ENCODE results near the gene C8A. TPM values are rescaled to one million over a fixed set of nuclear protein-coding genes. Genes with fewer than 3 reads are reported as not detected.

C8A gene
- total RNA-seq, 1 donor from 2014 or later, result not detected

GRCh38 chr1:56931211-56931610 lies 76.6 kb downstream of the C8A start:
- H3K27ac Mint-ChIP-seq (ENCODE audit: unreplicated experiment), result no peak overlapping the region
- H3K36me3 Mint-ChIP-seq (ENCODE audit: unreplicated experiment), result no peaks in the 10 kb centered on the region
- no peak for DNase-seq (ENCODE audit: extremely low spot score, unreplicated experiment)
- H3K4me1 Mint-ChIP-seq (ENCODE audit: unreplicated experiment), result no peaks in the 10 kb centered on the region
- H3K4me3 Mint-ChIP-seq (ENCODE audit: unreplicated experiment), result no peak overlapping the region
- H3K9me3 Mint-ChIP-seq (ENCODE audit: unreplicated experiment), result no peaks in the 10 kb centered on the region
- TF ChIP-seq CTCF (IDR thresholded peaks at IDR 0.05), result no peak
- H3K27me3 Mint-ChIP-seq (ENCODE audit: unreplicated experiment), result peaks cover 12% of the 10 kb centered on the region

GRCh38 chr1:56931686-56932085 lies 77.1 kb downstream of the C8A start:
- no peak for TF ChIP-seq CTCF (IDR thresholded peaks at IDR 0.05)
- Mint-ChIP-seq H3K36me3 (ENCODE audit: unreplicated experiment) (no peaks in the 10 kb centered on the region), H3K4me3 (ENCODE audit: unreplicated experiment) (no peak overlapping the region), H3K27me3 (ENCODE audit: unreplicated experiment) (peaks cover 8% of the 10 kb centered on the region), H3K9me3 (ENCODE audit: unreplicated experiment) (no peaks in the 10 kb centered on the region), H3K4me1 (ENCODE audit: unreplicated experiment) (no peaks in the 10 kb centered on the region), H3K27ac (ENCODE audit: unreplicated experiment) (no peak overlapping the region)
- no peak for DNase-seq (ENCODE audit: extremely low spot score, unreplicated experiment)

DNA sequence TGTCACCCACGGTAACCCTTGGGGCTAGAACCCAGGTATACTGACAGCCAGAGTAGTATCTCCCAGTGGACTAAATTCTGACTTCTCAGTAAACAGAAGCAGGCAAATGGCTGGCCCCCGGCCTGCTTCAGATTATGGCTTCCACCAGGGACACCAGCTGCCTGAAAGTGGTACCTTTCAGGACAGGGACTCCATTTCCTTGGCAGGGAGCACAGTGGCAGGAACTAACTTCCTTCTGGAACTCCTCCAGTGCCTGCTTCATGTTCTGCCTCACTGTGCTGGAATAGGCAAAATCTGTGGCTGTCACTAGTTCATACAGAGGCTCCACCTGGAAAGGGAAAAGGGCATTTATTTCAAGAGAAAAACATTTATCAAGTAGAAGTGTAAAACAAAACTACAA lies 78.6 kb downstream of the C8A start:
- Mint-ChIP-seq H3K27me3 (ENCODE audit: unreplicated experiment) (peaks cover 10% of the 10 kb centered on the region), H3K4me1 (ENCODE audit: unreplicated experiment) (no peaks in the 10 kb centered on the region), H3K4me3 (ENCODE audit: unreplicated experiment) (no peak overlapping the region), H3K27ac (ENCODE audit: unreplicated experiment) (no peak overlapping the region), H3K9me3 (ENCODE audit: unreplicated experiment) (no peaks in the 10 kb centered on the region), H3K36me3 (ENCODE audit: unreplicated experiment) (no peaks in the 10 kb centered on the region)
- TF ChIP-seq CTCF (IDR thresholded peaks at IDR 0.05), result no peak
- no peak for DNase-seq (ENCODE audit: extremely low spot score, unreplicated experiment)

GRCh38 chr1:56933606-56934005 lies 79.0 kb downstream of the C8A start:
- no peak for DNase-seq (ENCODE audit: extremely low spot score, unreplicated experiment)
- no peak for TF ChIP-seq CTCF (IDR thresholded peaks at IDR 0.05)
- H3K36me3 Mint-ChIP-seq (ENCODE audit: unreplicated experiment), result no peaks in the 10 kb centered on the region
- H3K4me1 Mint-ChIP-seq (ENCODE audit: unreplicated experiment), result no peaks in the 10 kb centered on the region
- H3K27me3 Mint-ChIP-seq (ENCODE audit: unreplicated experiment), result peaks cover 11% of the 10 kb centered on the region
- no peak overlapping the region for H3K4me3 Mint-ChIP-seq (ENCODE audit: unreplicated experiment)
- no peak overlapping the region for H3K27ac Mint-ChIP-seq (ENCODE audit: unreplicated experiment)
- H3K9me3 Mint-ChIP-seq (ENCODE audit: unreplicated experiment), result no peaks in the 10 kb centered on the region

GRCh38 chr1:56934430-56935060 lies 79.9 kb downstream of the C8A start:
- Mint-ChIP-seq H3K4me1 (ENCODE audit: unreplicated experiment) (no peaks in the 10 kb centered on the region), H3K27me3 (ENCODE audit: unreplicated experiment) (peaks cover 16% of the 10 kb centered on the region), H3K36me3 (ENCODE audit: unreplicated experiment) (no peaks in the 10 kb centered on the region), H3K4me3 (ENCODE audit: unreplicated experiment) (no peak overlapping the region), H3K27ac (ENCODE audit: unreplicated experiment) (no peak overlapping the region), H3K9me3 (ENCODE audit: unreplicated experiment) (no peaks in the 10 kb centered on the region)
- TF ChIP-seq CTCF (IDR thresholded peaks at IDR 0.05), result no peak
- DNase-seq (ENCODE audit: extremely low spot score, unreplicated experiment), result no peak
